ENCODE results near the gene STMN3.

The STMN3 gene

GRCh38 chr20:63685269-63686026 is 32.2 kb upstream of the STMN3 start:
- Histone ChIP-seq H3K4me1 (ENCODE audit: control insufficient read depth, insufficient read depth, low read length, unreplicated experiment) (peaks cover 52% of the 10 kb centered on the region), H3K79me2 (ENCODE audit: control insufficient read depth, insufficient read depth, low read length, unreplicated experiment) (no peaks in the 10 kb centered on the region), H2AFZ (ENCODE audit: low read length, unreplicated experiment) (no peak overlapping the region), H3K4me3 (ENCODE audit: low read depth, low read length) (no peak overlapping the region), H3K36me3 (ENCODE audit: insufficient read depth, low read length) (peaks cover 3% of the 10 kb centered on the region; the same call in 1 of the 2 replicates), H3K27me3 (ENCODE audit: insufficient read depth, low read length) (no peaks in the 10 kb centered on the region), H3K27ac (ENCODE audit: low read depth, low read length) (peak overlapping the region; percentile 95)

- Histone ChIP-seq H3K4me1 (ENCODE audit: control insufficient read depth, insufficient read depth, low read length, unreplicated experiment) (peaks cover 44% of the 10 kb centered on the region), H3K27ac (ENCODE audit: low read depth, low read length) (peak overlapping the region; percentile 81), H3K36me3 (ENCODE audit: insufficient read depth, low read length) (peaks cover 3% of the 10 kb centered on the region; the same call in 1 of the 2 replicates)
Measured at GRCh38 chr20:63682384-63683139, 29.3 kb upstream of the STMN3 start.

GRCh38 chr20:63681609-63682142 is 28.5 kb upstream of the STMN3 start:
- no peaks in the 10 kb centered on the region for H3K27me3 ChIP-seq (ENCODE audit: insufficient read depth, low read length)
- peaks cover 35% of the 10 kb centered on the region for H3K4me1 ChIP-seq (ENCODE audit: control insufficient read depth, insufficient read depth, low read length, unreplicated experiment)
- no peak overlapping the region for H3K4me3 ChIP-seq (ENCODE audit: low read depth, low read length)
- peaks cover 3% of the 10 kb centered on the region; the same call in 1 of the 2 replicates for H3K36me3 ChIP-seq (ENCODE audit: insufficient read depth, low read length)
- peak overlapping the region; percentile 81 for H3K27ac ChIP-seq (ENCODE audit: low read depth, low read length)
- H2AFZ ChIP-seq (ENCODE audit: low read length, unreplicated experiment) = no peak overlapping the region
- no peaks in the 10 kb centered on the region for H3K79me2 ChIP-seq (ENCODE audit: control insufficient read depth, insufficient read depth, low read length, unreplicated experiment)

More at GRCh38 chr20:63682384-63683139, 29.3 kb upstream of the STMN3 start:
- Histone ChIP-seq H3K79me2 (ENCODE audit: control insufficient read depth, insufficient read depth, low read length, unreplicated experiment) (no peaks in the 10 kb centered on the region), H3K27me3 (ENCODE audit: insufficient read depth, low read length) (no peaks in the 10 kb centered on the region), H2AFZ (ENCODE audit: low read length, unreplicated experiment) (no peak overlapping the region), H3K4me3 (ENCODE audit: low read depth, low read length) (no peak overlapping the region)

GRCh38 chr20:63680857-63681608 is 27.8 kb upstream of the STMN3 start:
- H2AFZ ChIP-seq (ENCODE audit: low read length, unreplicated experiment) = no peak overlapping the region
- H3K27ac ChIP-seq (ENCODE audit: low read depth, low read length) = no peak overlapping the region
- peaks cover 29% of the 10 kb centered on the region for H3K4me1 ChIP-seq (ENCODE audit: control insufficient read depth, insufficient read depth, low read length, unreplicated experiment)
- H3K27me3 ChIP-seq (ENCODE audit: insufficient read depth, low read length) = no peaks in the 10 kb centered on the region
- H3K4me3 ChIP-seq (ENCODE audit: low read depth, low read length) = no peak overlapping the region
- no peaks in the 10 kb centered on the region for H3K79me2 ChIP-seq (ENCODE audit: control insufficient read depth, insufficient read depth, low read length, unreplicated experiment)
- peaks cover 3% of the 10 kb centered on the region; the same call in 1 of the 2 replicates for H3K36me3 ChIP-seq (ENCODE audit: insufficient read depth, low read length)

GRCh38 chr20:63680427-63680826 is 27.2 kb upstream of the STMN3 start:
- H2AFZ ChIP-seq (ENCODE audit: low read length, unreplicated experiment) = no peak overlapping the region
- no peak overlapping the region for H3K4me3 ChIP-seq (ENCODE audit: low read depth, low read length)
- H3K27me3 ChIP-seq (ENCODE audit: insufficient read depth, low read length) = no peaks in the 10 kb centered on the region
- H3K36me3 ChIP-seq (ENCODE audit: insufficient read depth, low read length) = peaks cover 7% of the 10 kb centered on the region; the same call in 1 of the 2 replicates
- no peak overlapping the region for H3K27ac ChIP-seq (ENCODE audit: low read depth, low read length)
- H3K4me1 ChIP-seq (ENCODE audit: control insufficient read depth, insufficient read depth, low read length, unreplicated experiment) = peaks cover 24% of the 10 kb centered on the region
- no peaks in the 10 kb centered on the region for H3K79me2 ChIP-seq (ENCODE audit: control insufficient read depth, insufficient read depth, low read length, unreplicated experiment)

GRCh38 chr20:63679799-63680305 is 26.6 kb upstream of the STMN3 start:
- Histone ChIP-seq H3K27ac (ENCODE audit: low read depth, low read length) (no peak overlapping the region), H3K4me1 (ENCODE audit: control insufficient read depth, insufficient read depth, low read length, unreplicated experiment) (peaks cover 24% of the 10 kb centered on the region), H3K79me2 (ENCODE audit: control insufficient read depth, insufficient read depth, low read length, unreplicated experiment) (no peaks in the 10 kb centered on the region), H3K36me3 (ENCODE audit: insufficient read depth, low read length) (peaks cover 7% of the 10 kb centered on the region; the same call in 1 of the 2 replicates), H3K4me3 (ENCODE audit: low read depth, low read length) (no peak overlapping the region), H3K27me3 (ENCODE audit: insufficient read depth, low read length) (no peaks in the 10 kb centered on the region), H2AFZ (ENCODE audit: low read length, unreplicated experiment) (no peak overlapping the region)

DNA sequence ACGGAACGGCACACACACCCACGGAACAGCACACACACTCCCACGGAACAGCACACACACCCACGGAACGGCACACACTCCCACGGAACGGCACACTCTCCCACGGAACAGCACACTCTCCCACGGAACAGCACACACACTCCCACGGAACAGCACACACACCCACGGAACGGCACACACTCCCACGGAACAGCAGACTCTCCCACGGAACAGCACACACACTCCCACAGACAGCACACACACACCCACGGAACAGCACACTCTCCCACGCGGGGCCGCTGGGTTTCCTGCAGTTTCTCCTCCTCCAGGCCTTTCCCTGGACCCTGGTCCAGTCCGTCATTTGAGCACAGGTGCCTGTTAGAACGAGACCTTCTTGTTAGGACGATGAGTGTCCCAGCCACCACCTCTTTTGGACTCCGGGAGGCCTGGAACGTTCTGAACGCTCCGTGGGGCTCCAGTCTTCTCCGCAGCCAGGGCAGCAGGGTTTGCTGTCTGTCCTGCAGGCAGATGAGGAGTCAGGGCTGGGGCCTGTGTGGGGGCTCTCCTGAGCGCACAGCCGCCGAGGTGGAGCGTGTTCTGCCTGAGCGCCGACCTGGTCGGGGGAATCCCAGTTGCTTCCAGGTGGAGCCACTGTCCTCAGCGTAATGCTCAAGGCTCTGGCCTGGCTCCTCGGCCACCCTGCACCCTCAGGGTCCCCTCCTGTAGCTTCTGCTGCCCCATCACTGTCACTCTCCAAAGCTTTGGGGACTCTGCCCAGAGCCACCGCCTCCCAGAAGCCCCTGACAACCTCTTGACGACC is 25.6 kb upstream of the STMN3 start:
- Histone ChIP-seq H3K36me3 (ENCODE audit: insufficient read depth, low read length) (peaks cover 12% of the 10 kb centered on the region; the same call in 1 of the 2 replicates), H3K79me2 (ENCODE audit: control insufficient read depth, insufficient read depth, low read length, unreplicated experiment) (no peaks in the 10 kb centered on the region), H3K4me1 (ENCODE audit: control insufficient read depth, insufficient read depth, low read length, unreplicated experiment) (peaks cover 24% of the 10 kb centered on the region), H3K27ac (ENCODE audit: low read depth, low read length) (no peak overlapping the region), H3K4me3 (ENCODE audit: low read depth, low read length) (no peak overlapping the region), H2AFZ (ENCODE audit: low read length, unreplicated experiment) (no peak overlapping the region), H3K27me3 (ENCODE audit: insufficient read depth, low read length) (no peaks in the 10 kb centered on the region)

- H3K27ac ChIP-seq (ENCODE audit: low read depth, low read length) = no peak overlapping the region
- peaks cover 8% of the 10 kb centered on the region; the same call in 1 of the 2 replicates for H3K36me3 ChIP-seq (ENCODE audit: insufficient read depth, low read length)
- peaks cover 18% of the 10 kb centered on the region for H3K4me1 ChIP-seq (ENCODE audit: control insufficient read depth, insufficient read depth, low read length, unreplicated experiment)
- H2AFZ ChIP-seq (ENCODE audit: low read length, unreplicated experiment) = no peak overlapping the region
- H3K27me3 ChIP-seq (ENCODE audit: insufficient read depth, low read length) = no peaks in the 10 kb centered on the region
- H3K79me2 ChIP-seq (ENCODE audit: control insufficient read depth, insufficient read depth, low read length, unreplicated experiment) = no peaks in the 10 kb centered on the region
- no peak overlapping the region for H3K4me3 ChIP-seq (ENCODE audit: low read depth, low read length)
Measured at GRCh38 chr20:63678071-63678470, 24.8 kb upstream of the STMN3 start.

DNA sequence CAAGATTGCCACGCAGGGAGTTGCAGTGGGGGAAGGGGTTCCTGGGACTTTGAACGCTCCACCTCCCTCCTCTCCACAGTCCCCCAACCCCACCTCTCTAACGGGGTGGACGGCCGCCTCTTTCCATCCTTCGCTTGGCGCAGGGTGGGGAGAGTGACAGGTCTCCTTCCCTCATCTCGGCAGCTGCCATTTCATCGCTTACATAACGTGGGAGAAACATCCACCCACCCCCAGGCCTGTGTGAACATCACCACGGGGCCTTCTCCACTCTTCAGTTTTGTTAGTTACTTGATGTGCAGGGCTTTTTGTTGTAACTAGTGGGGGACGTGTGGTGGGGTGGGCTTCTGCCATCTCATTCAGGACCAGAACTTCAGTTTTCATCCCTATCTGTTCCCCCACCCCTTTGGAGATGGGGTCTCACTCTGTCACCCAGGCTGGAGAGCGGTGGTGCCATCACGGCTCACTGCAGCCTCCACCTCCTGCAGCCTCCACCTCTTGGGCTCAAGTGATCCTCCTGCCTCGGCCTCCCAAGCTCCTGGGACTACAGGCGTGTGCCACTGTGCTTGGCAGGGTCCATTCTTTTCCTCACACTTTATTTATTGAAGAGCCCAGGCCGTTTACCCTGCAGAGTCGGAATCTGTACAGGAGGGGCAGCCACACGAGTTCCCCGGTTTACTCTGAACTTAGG is 22.6 kb upstream of the STMN3 start:
- Histone ChIP-seq H2AFZ (ENCODE audit: low read length, unreplicated experiment) (no peak overlapping the region), H3K27me3 (ENCODE audit: insufficient read depth, low read length) (no peaks in the 10 kb centered on the region), H3K36me3 (ENCODE audit: insufficient read depth, low read length) (peaks cover 13% of the 10 kb centered on the region; the same call in 1 of the 2 replicates), H3K79me2 (ENCODE audit: control insufficient read depth, insufficient read depth, low read length, unreplicated experiment) (no peaks in the 10 kb centered on the region), H3K4me3 (ENCODE audit: low read depth, low read length) (no peak overlapping the region), H3K4me1 (ENCODE audit: control insufficient read depth, insufficient read depth, low read length, unreplicated experiment) (no peaks in the 10 kb centered on the region), H3K27ac (ENCODE audit: low read depth, low read length) (no peak overlapping the region)

Data from ACC112 (cell line).